HG03571 (cell line): ENCODE data around the gene CTCF.

Source experiments
- ATAC-seq: cut with Tn5 transposase; IDR thresholded peaks from one replicate; pipeline ENCODE4 v1.9.1; 2021; ENCODE audit not compliant: unreplicated experiment

Gene CTCF

GRCh38 chr16:67548265-67549126 lies 13.8 kb upstream of the CTCF start:
- no peak for ATAC-seq

GRCh38 chr16:67549240-67549639 lies 13.1 kb upstream of the CTCF start:
- no peak for ATAC-seq

GRCh38 chr16:67549936-67550335 lies 12.4 kb upstream of the CTCF start:
- no peak for ATAC-seq

GRCh38 chr16:67551091-67551490 lies 11.2 kb upstream of the CTCF start:
- ATAC-seq: no peak

- no peak for ATAC-seq
Observed at GRCh38 chr16:67551972-67552371, 10.4 kb upstream of the CTCF start.

GRCh38 chr16:67552476-67552875 lies 9.8 kb upstream of the CTCF start:
- ATAC-seq: no peak

GRCh38 chr16:67555795-67556212 lies 6.5 kb upstream of the CTCF start:
- no peak for ATAC-seq

- ATAC-seq: no peak
Observed at GRCh38 chr16:67558859-67559258, 3.5 kb upstream of the CTCF start.

- ATAC-seq: no peak
Observed at GRCh38 chr16:67560827-67561342, 1.4 kb upstream of the CTCF start.

GRCh38 chr16:67561501-67561823 lies 864 bp upstream of the CTCF start:
- ATAC-seq: no peak

GRCh38 chr16:67561824-67562525 lies 351 bp upstream of the CTCF start:
- peak; percentile 73 for ATAC-seq

GRCh38 chr16:67562918-67563707 lies 787 bp downstream of the CTCF start:
- peak; percentile 10 for ATAC-seq

GRCh38 chr16:67563708-67564468 lies 1.6 kb downstream of the CTCF start:
- ATAC-seq: no peak

- no peak for ATAC-seq
Observed at GRCh38 chr16:67565470-67566100, 3.3 kb downstream of the CTCF start.

- no peak for ATAC-seq
Observed at GRCh38 chr16:67571464-67571863, 9.1 kb downstream of the CTCF start.

- ATAC-seq: no peak
Observed at GRCh38 chr16:67571981-67572431, 9.7 kb downstream of the CTCF start.

- no peak for ATAC-seq
Observed at GRCh38 chr16:67579686-67580085, 17.4 kb downstream of the CTCF start.

- no peak for ATAC-seq
Observed at GRCh38 chr16:67580202-67580601, 17.9 kb downstream of the CTCF start.

GRCh38 chr16:67593288-67593687 lies 31.0 kb downstream of the CTCF start:
- ATAC-seq: no peak

GRCh38 chr16:67593701-67594100 lies 31.4 kb downstream of the CTCF start:
- no peak for ATAC-seq
